CD4-positive, alpha-beta T cell (primary cell): ENCODE data around the gene ALX3. TPM values are rescaled to one million over a fixed set of nuclear protein-coding genes. Genes with fewer than 3 reads are reported as not detected.
A peak's percentile ranks its signal among the peaks of the same experiment; 100 is the strongest.

Source experiments
- ATAC-seq: fragments of 200-7000 bp; cut with Tn5 transposase; one replicate; pipeline ENCODE4 v1.10.0; 2022; ENCODE audit warnings: mild to moderate bottlenecking; ENCODE audit not compliant: poor library complexity
- CTCF ChIA-PET: fragments of 350-600 bp; sonication (Branson Sonifier 250); formaldehyde crosslinking; loops from one replicate; lab custom pipeline; 2021; ENCODE audit warnings: antibody characterized with exemption, inconsistent platforms; lab: Charles Lee
- POLR2A ChIA-PET: fragments of 350-600 bp; sonication (Branson Sonifier 250); formaldehyde crosslinking; loops from one replicate; lab custom pipeline; 2021; ENCODE audit warnings: antibody characterized with exemption, inconsistent platforms; lab: Charles Lee
- DNase-seq, 14 experiments: peaks; one replicate each; pipeline ENCODE4 v3.0.0-alpha.2; 2013 to 2020; ENCODE audit warnings: mixed read lengths in 2 of 14
- H3K27ac ChIP-seq, 2 donors: one replicate each; pipeline versions ENCODE4 v1.5.1 to v1.7.0; 2013; ENCODE audit warnings: low read length in 2 of 2, low read depth in 1 of 2, mild to moderate bottlenecking in 1 of 2
- H3K27me3 ChIP-seq, 2 experiments: 1 replicate in 1 of 2; 2 replicates in 1 of 2; pipeline versions ENCODE4 v1.6.1 to v1.7.0; 2013; ENCODE audit warnings: low read length in 2 of 2, control low read depth in 1 of 2, mild to moderate bottlenecking in 1 of 2, moderate library complexity in 1 of 2; ENCODE audit not compliant: insufficient read depth in 2 of 2, control insufficient read depth in 1 of 2
- H3K36me3 ChIP-seq: one replicate; pipeline ENCODE4 v1.6.1; 2013; ENCODE audit warnings: low read length, control low read depth; ENCODE audit not compliant: insufficient read depth
- H3K4me1 ChIP-seq: one replicate; pipeline ENCODE4 v1.6.1; 2013; ENCODE audit warnings: low read length, control low read depth; ENCODE audit not compliant: insufficient read depth
- H3K4me3 ChIP-seq: one replicate; pipeline ENCODE4 v1.5.1; 2013; ENCODE audit warnings: mild to moderate bottlenecking, low read length, moderate library complexity
- H3K9me3 ChIP-seq, 2 experiments: 1 replicate in 1 of 2; 2 replicates in 1 of 2; pipeline versions ENCODE4 v1.6.1 to v1.7.0; 2013; ENCODE audit warnings: low read length in 2 of 2, mild to moderate bottlenecking in 2 of 2, control low read depth in 1 of 2, moderate library complexity in 1 of 2; ENCODE audit not compliant: control insufficient read depth in 1 of 2, insufficient read depth in 1 of 2
- H3K27ac Mint-ChIP-seq: one replicate; pipeline ENCODE4 v1.8.0; 2020; ENCODE audit warnings: mixed read lengths
- H3K27me3 Mint-ChIP-seq: one replicate; pipeline ENCODE4 v1.8.0; 2021; ENCODE audit warnings: mixed read lengths
- H3K36me3 Mint-ChIP-seq: one replicate; pipeline ENCODE4 v1.8.0; 2021; ENCODE audit warnings: low read depth, mixed read lengths
- H3K4me1 Mint-ChIP-seq: one replicate; pipeline ENCODE4 v1.8.0; 2021; ENCODE audit warnings: low read depth, mixed read lengths
- H3K4me3 Mint-ChIP-seq: one replicate; pipeline ENCODE4 v1.8.0; 2020; ENCODE audit warnings: mild to moderate bottlenecking, mixed read lengths
- H3K9me3 Mint-ChIP-seq: one replicate; pipeline ENCODE4 v1.8.0; 2020; ENCODE audit warnings: mixed read lengths
- CTCF ChIP-seq: fragments of 200-600 bp; IDR thresholded peaks from one replicate; pipeline ENCODE4 v1.8.0; 2022; ENCODE audit warnings: antibody characterized with exemption, mild to moderate bottlenecking
- intact Hi-C, 2 experiments: fragments of 100-400 bp; cut with DNase I in 1 of 2; cut with micrococcal nuclease in 1 of 2; formaldehyde crosslinking; loops; one replicate each; pipeline versions ENCODE4 v1.15.1 to v1.9.0; 2023 to 2025; cut with DNase I, micrococcal nuclease
- total RNA-seq, 174 experiments: library from RNA in 2 of 174; stranded (reverse) in 2 of 174; gene quantifications; one replicate each; pipeline ENCODE4 v1.2.3 and lab custom pipeline; 2021 to 2026

Gene ALX3
- total RNA-seq, 2 experiments from 2014 or later, result not detected

- ChIA-PET CTCF (no interaction called here), POLR2A (no interaction called here)
- no peaks in the 10 kb centered on the region for H3K9me3 ChIP-seq
- Mint-ChIP-seq H3K27me3 (peaks cover 21% of the 10 kb centered on the region), H3K27ac (no peak overlapping the region), H3K4me3 (no peak overlapping the region), H3K4me1 (no peaks in the 10 kb centered on the region), H3K9me3 (no peaks in the 10 kb centered on the region), H3K36me3 (no peaks in the 10 kb centered on the region)
- H3K4me1 ChIP-seq, result peaks cover 2% of the 10 kb centered on the region
- DNase-seq (no peak), ATAC-seq (no peak)
- no peak for TF ChIP-seq CTCF
- intact Hi-C loops, result loop anchor here in 1 of 2 experiments (2.0 kb wide), 1 partner anchor 79 kb away; no protein-coding TSS in a partner anchor
- H3K27ac ChIP-seq, result no peak overlapping the region
- no peaks in the 10 kb centered on the region for H3K36me3 ChIP-seq
- H3K4me3 ChIP-seq, result no peak overlapping the region
- peaks cover 0 to 3% of the 10 kb centered on the region in 2 experiments for H3K27me3 ChIP-seq
Measured at GRCh38 chr1:110107867-110108469, 37.5 kb upstream of the ALX3 start.

GRCh38 chr1:110106013-110106941, 35.8 kb upstream of the ALX3 start:
- H3K27me3 ChIP-seq, result peaks cover 0 to 3% of the 10 kb centered on the region in 2 experiments
- H3K4me1 Mint-ChIP-seq, result no peaks in the 10 kb centered on the region
- no peak overlapping the region for H3K27ac Mint-ChIP-seq
- H3K36me3 Mint-ChIP-seq, result no peaks in the 10 kb centered on the region
- H3K27ac ChIP-seq, result no peak overlapping the region
- H3K4me3 Mint-ChIP-seq, result no peak overlapping the region
- ATAC-seq (peak; percentile 81), DNase-seq (peak; percentile 34 to 77 (median 44))
- CTCF ChIA-PET, result interaction anchor here (0.9 to 1.0 kb wide), 2 partner anchors 15 to 18 kb away, joined by 5 to 10 read pairs; no protein-coding TSS in a partner anchor
- TF ChIP-seq CTCF, result peak; percentile 88
- no peak overlapping the region for H3K4me3 ChIP-seq
- no peaks in the 10 kb centered on the region for H3K36me3 ChIP-seq
- POLR2A ChIA-PET, result no interaction called here
- H3K27me3 Mint-ChIP-seq, result peaks cover 10% of the 10 kb centered on the region
- H3K9me3 Mint-ChIP-seq, result no peaks in the 10 kb centered on the region
- peaks cover 6% of the 10 kb centered on the region for H3K4me1 ChIP-seq
- H3K9me3 ChIP-seq, result no peaks in the 10 kb centered on the region
- intact Hi-C loops, result loop anchor here (1.0 to 2.0 kb wide), 3 partner anchors 52 to 77 kb away; no protein-coding TSS in a partner anchor

GRCh38 chr1:110102081-110102480, 31.6 kb upstream of the ALX3 start:
- DNase-seq (no peak), ATAC-seq (no peak)
- Mint-ChIP-seq H3K4me3 (no peak overlapping the region), H3K4me1 (no peaks in the 10 kb centered on the region), H3K36me3 (no peaks in the 10 kb centered on the region), H3K9me3 (no peaks in the 10 kb centered on the region), H3K27ac (no peak overlapping the region), H3K27me3 (no peaks in the 10 kb centered on the region)
- ChIA-PET CTCF (interaction anchor here (1.7 kb wide), 1 partner anchor 14 kb away, joined by 4 read pairs; no protein-coding TSS in a partner anchor), POLR2A (no interaction called here)
- no peak overlapping the region for H3K27ac ChIP-seq
- intact Hi-C loops, result no loop called here
- H3K4me1 ChIP-seq, result peaks cover 6% of the 10 kb centered on the region
- H3K4me3 ChIP-seq, result no peak overlapping the region
- no peaks in the 10 kb centered on the region for H3K36me3 ChIP-seq
- peaks cover 0 to 4% of the 10 kb centered on the region in 2 experiments for H3K27me3 ChIP-seq
- H3K9me3 ChIP-seq, result no peaks in the 10 kb centered on the region
- TF ChIP-seq CTCF, result no peak
